Measurements from ENCODE around the gene RBM11.
"Not testable (repeated sequence)": the region's sequence is repeated elsewhere in the genome, so short reads cannot be mapped to it uniquely, and the experiment has no call there.

Gene RBM11

GRCh38 chr21:14215971-14216641 lies at the start of gene RBM11:
RBM11 (plus strand) TSS chr21:14216157; CDS start chr21:14216187, 30 bp downstream.
- peaks cover 0 to 3% of the 10 kb centered on the region in 2 experiments; a peak in 1 of 3 replicates for H3K36me3 ChIP-seq (ENCODE audit: control insufficient read depth in 2 of 2, insufficient read depth in 1 of 2, low read length in 2 of 2)
- peak within 1 kb of the TSS; percentile 78 for H3K4me3 ChIP-seq (ENCODE audit: low read depth, low read length)
- CTCF ChIA-PET = interaction anchor here (0.6 to 1.0 kb wide), 3 partner anchors 36 to 456 kb away, joined by 3 read pairs; no protein-coding TSS in a partner anchor
- TF ChIP-seq ZNF16 (tag by site-specific recombination; IDR thresholded peaks at IDR 0.05; ENCODE audit: low read depth) (no peak), ZNF660 (tag by site-specific recombination; IDR thresholded peaks at IDR 0.05) (0 out of 2 replicates have a peak, but pooled peaks have one; percentile 26), ZNF221 (tag by site-specific recombination; IDR thresholded peaks at IDR 0.05; ENCODE audit: borderline replicate concordance) (no peak), KLF9 (tag by site-specific recombination; IDR thresholded peaks at IDR 0.05; ENCODE audit: low read depth) (peak; percentile 96), ZNF121 (tag by site-specific recombination; IDR thresholded peaks at IDR 0.05) (no peak), SP7 (tag by site-specific recombination; IDR thresholded peaks at IDR 0.05) (0 out of 2 replicates have a peak, but pooled peaks have one; percentile 10), GLIS2 (tag by site-specific recombination; IDR thresholded peaks at IDR 0.05) (0 out of 2 replicates have a peak, but pooled peaks have one; percentile 43), MZF1 (tag by site-specific recombination; IDR thresholded peaks at IDR 0.05; ENCODE audit: borderline replicate concordance) (no peak), PRDM1 (tag by site-specific recombination; IDR thresholded peaks at IDR 0.05) (peak; percentile 43), ZBTB26 (tag by site-specific recombination; optimal IDR thresholded peaks at IDR 0.05) (peak; percentile 40), ZNF704 (tag by site-specific recombination; IDR thresholded peaks at IDR 0.05) (no peak), SP3 (tag by site-specific recombination; IDR thresholded peaks at IDR 0.05) (peak; percentile 88), SP2 (tag by site-specific recombination; IDR thresholded peaks at IDR 0.05) (peak; percentile 40), ZFHX2 (tag by site-specific recombination; conservative IDR thresholded peaks at IDR 0.05) (peak; percentile 20; the same call in 1 of the 2 replicates)
- POLR2A ChIA-PET = interaction anchor here (0.6 to 0.7 kb wide), 2 partner anchors 10 to 979 kb away, joined by 3 to 4 read pairs; no protein-coding TSS in a partner anchor
- H3K9me3 ChIP-seq (ENCODE audit: control insufficient read depth, insufficient read depth, low read depth, low read length) = no peaks in the 10 kb centered on the region
- no peaks in the 10 kb centered on the region for H3K4me1 ChIP-seq (ENCODE audit: control insufficient read depth, insufficient read depth, low read length)
- H3K27ac ChIP-seq (ENCODE audit: extremely low read depth, low read depth, low read length) = peak within 1 kb of the TSS; percentile 21; the same call in 1 of the 2 replicates

GRCh38 chr21:14166463-14167223 lies 49.3 kb upstream of the RBM11 start:
- H3K4me1 ChIP-seq (ENCODE audit: control insufficient read depth, insufficient read depth, low read length); POLR2A ChIA-PET; H3K36me3 ChIP-seq (ENCODE audit: control insufficient read depth in 2 of 2, insufficient read depth in 1 of 2, low read length in 2 of 2); H3K9me3 ChIP-seq (ENCODE audit: control insufficient read depth, insufficient read depth, low read depth, low read length); H3K27ac ChIP-seq (ENCODE audit: extremely low read depth, low read depth, low read length); H3K4me3 ChIP-seq (ENCODE audit: low read depth, low read length): not testable (repeated sequence)
- CTCF ChIA-PET = interaction anchor here (1.0 kb wide), 1 partner anchor 72 kb away, joined by 5 read pairs; no protein-coding TSS in a partner anchor
- TF ChIP-seq ZBTB21 (tag by site-specific recombination; IDR thresholded peaks at IDR 0.05) = peak; percentile 34; the same call in 1 of the 2 replicates
- peak; percentile 64; the same call in 1 of the 2 replicates for TF ChIP-seq ZNF423 (tag by site-specific recombination; IDR thresholded peaks at IDR 0.05)
- TF ChIP-seq ZFHX2 (tag by site-specific recombination; conservative IDR thresholded peaks at IDR 0.05) = peak; percentile 84
- TF ChIP-seq ZNF362 (tag by site-specific recombination; IDR thresholded peaks at IDR 0.05) = 0 out of 2 replicates have a peak, but pooled peaks have one; percentile 33
- TF ChIP-seq PRDM1 (tag by site-specific recombination; IDR thresholded peaks at IDR 0.05) = peak; percentile 83
- peak; percentile 85 for TF ChIP-seq EGR2 (tag by site-specific recombination; IDR thresholded peaks at IDR 0.05; ENCODE audit: low read depth)
- peak; percentile 46; the same call in 1 of the 2 replicates for TF ChIP-seq ZBTB8A (tag by site-specific recombination; IDR thresholded peaks at IDR 0.05)
